ENCODE results near the gene ZBTB39. TPM values are rescaled to one million over a fixed set of nuclear protein-coding genes. Genes with fewer than 3 reads are reported as not detected.
"Not testable (repeated sequence)": the region's sequence is repeated elsewhere in the genome, so short reads cannot be mapped to it uniquely, and the experiment has no call there.

The ZBTB39 gene
- total RNA-seq, 3 donors from 2014 or later = 3.5 to 8.6 (median 4.6) TPM

DNA sequence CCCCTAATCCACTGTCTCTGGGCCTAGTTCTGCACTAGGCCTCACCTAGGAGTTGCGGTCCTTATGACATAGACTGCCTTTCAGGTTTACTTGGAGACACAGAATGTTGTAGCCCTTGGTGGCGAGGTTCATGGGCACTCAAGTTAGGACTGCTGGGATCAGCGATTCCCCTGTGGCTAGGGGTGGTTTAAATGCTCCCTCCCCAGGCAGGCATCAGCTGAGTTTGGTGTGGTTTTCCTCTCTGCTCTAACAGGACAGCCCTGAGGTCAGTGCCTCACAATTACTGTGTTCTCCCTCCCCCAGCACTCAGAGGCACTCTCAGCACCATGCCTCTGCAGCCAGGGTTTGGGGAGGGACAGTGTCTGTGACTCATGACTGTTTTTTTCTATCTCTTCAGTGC is 26.7 kb downstream of the ZBTB39 start:
- no peaks in the 10 kb centered on the region for H3K9me3 ChIP-seq

DNA sequence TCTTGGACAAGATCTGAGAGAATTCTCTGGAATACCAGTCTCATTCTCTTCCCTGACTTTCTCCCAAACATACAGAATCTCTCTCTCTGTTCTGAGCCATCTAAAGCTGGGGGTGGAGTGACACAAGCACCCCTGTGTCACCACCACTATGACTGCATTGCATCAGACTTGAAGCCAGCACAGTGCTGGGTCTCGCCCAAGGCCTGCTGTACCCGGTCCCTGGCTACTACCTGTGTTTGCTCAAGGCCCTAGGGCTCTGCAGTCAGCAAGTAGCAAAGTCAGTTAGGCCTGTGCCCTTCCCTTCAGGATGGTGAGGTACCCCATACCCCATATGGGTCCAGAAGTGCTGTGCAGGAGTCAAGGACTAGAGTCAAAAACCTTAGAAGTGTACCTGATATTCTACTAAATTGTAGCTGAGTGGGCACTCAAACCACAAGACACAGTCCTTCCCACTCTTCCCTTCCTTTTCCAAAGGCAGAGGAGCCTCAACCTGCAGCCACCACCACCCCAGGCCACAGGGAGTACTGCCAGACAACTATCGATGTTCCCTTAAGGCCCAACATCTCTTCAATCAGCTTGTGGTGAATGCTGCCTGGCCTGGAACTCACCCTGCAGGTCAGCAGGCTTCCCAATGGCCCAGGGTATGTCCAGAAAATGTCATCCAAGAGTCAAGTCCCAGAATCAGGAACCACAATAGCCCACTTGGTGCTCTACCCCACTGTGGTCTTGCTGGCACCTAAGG is 27.8 kb downstream of the ZBTB39 start:
- H3K4me1 ChIP-seq (ENCODE audit: low read depth) = no peaks in the 10 kb centered on the region
- H3K4me3 ChIP-seq = no peak overlapping the region
- TF ChIP-seq, protein P1, sequence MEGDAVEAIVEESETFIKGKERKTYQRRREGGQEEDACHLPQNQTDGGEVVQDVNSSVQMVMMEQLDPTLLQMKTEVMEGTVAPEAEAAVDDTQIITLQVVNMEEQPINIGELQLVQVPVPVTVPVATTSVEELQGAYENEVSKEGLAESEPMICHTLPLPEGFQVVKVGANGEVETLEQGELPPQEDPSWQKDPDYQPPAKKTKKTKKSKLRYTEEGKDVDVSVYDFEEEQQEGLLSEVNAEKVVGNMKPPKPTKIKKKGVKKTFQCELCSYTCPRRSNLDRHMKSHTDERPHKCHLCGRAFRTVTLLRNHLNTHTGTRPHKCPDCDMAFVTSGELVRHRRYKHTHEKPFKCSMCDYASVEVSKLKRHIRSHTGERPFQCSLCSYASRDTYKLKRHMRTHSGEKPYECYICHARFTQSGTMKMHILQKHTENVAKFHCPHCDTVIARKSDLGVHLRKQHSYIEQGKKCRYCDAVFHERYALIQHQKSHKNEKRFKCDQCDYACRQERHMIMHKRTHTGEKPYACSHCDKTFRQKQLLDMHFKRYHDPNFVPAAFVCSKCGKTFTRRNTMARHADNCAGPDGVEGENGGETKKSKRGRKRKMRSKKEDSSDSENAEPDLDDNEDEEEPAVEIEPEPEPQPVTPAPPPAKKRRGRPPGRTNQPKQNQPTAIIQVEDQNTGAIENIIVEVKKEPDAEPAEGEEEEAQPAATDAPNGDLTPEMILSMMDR (IDR thresholded peaks at IDR 0.05) = no peak
- intact Hi-C loops (cut with DNase I, micrococcal nuclease) = no loop called here
- H3K9me3 ChIP-seq = no peaks in the 10 kb centered on the region
- ATAC-seq (no peak), DNase-seq (no peak)
- no peaks in the 10 kb centered on the region for H3K36me3 ChIP-seq (ENCODE audit: low read depth)

More for the DNA sequence above, 26.7 kb downstream of the ZBTB39 start:
- intact Hi-C loops (cut with DNase I, micrococcal nuclease) = no loop called here
- H3K36me3 ChIP-seq (ENCODE audit: low read depth) = no peaks in the 10 kb centered on the region
- TF ChIP-seq, protein P1 (IDR thresholded peaks at IDR 0.05) = no peak
- H3K4me1 ChIP-seq (ENCODE audit: low read depth) = no peaks in the 10 kb centered on the region
- H3K4me3 ChIP-seq = no peak overlapping the region
- no peak for ATAC-seq
- DNase-seq = no peak

DNA sequence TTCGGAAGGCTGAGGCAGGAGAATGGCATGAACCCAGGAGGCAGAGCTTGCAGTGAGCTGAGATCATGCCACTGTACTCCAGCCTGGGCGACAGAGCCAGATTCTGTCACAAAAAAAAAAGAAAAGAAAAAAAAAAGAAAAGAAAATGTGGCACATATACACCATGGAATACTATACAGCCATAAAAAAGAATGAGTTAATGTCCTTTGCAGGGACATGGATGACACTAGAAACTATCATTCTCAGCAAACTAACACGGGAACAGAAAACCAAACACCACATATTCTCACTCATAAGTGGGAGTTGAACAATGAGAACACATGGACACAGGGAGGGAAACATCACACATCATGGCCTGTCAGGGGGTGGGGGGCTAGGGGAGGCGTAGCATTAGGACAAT is 29.0 kb downstream of the ZBTB39 start:
- H3K36me3 ChIP-seq (ENCODE audit: low read depth); intact Hi-C loops (cut with DNase I, micrococcal nuclease); DNase-seq; H3K4me3 ChIP-seq; ATAC-seq; H3K4me1 ChIP-seq (ENCODE audit: low read depth); H3K9me3 ChIP-seq: not testable (repeated sequence)

DNA sequence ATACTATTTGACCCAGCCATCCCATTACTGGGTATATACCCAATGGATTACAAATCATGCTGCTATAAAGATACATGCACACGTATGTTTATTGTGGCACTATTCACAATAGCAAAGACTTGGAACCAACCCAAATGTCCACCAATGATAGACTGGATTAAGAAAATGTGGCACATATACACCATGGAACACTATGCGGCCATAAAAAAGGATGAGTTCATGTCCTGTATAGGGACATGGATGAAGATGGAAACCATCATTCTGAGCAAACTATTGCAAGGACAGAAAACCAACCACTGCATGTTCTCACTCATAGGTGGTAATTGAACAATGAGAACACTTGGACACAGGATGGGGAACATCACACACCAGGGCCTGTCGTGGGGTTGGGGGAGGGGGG is 32.1 kb downstream of the ZBTB39 start:
- H3K36me3 ChIP-seq (ENCODE audit: low read depth); H3K4me3 ChIP-seq; H3K4me1 ChIP-seq (ENCODE audit: low read depth); ATAC-seq; DNase-seq; intact Hi-C loops (cut with DNase I, micrococcal nuclease); H3K9me3 ChIP-seq: not testable (repeated sequence)

DNA sequence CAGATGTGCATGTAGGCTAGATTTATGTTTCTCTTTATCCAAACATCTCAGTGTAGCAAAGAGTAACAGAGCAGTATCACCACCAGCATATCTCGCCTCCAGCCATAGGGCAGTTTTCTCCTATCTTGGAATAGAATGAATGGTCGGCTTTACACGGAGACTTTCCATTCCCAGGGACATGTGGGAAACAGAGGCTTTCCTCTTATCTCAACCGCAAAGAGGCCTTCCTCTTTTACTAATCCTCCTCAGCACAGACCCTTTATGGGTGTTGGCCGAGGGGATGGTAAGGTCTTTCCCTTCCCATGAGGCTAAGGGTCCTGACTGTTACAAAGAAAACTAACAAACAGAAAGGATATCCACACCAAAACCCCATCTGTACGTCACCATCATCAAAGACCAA is 37.4 kb downstream of the ZBTB39 start:
- DNase-seq; H3K4me3 ChIP-seq; H3K4me1 ChIP-seq (ENCODE audit: low read depth); intact Hi-C loops (cut with DNase I, micrococcal nuclease); ATAC-seq; H3K36me3 ChIP-seq (ENCODE audit: low read depth); H3K9me3 ChIP-seq: not testable (repeated sequence)

DNA sequence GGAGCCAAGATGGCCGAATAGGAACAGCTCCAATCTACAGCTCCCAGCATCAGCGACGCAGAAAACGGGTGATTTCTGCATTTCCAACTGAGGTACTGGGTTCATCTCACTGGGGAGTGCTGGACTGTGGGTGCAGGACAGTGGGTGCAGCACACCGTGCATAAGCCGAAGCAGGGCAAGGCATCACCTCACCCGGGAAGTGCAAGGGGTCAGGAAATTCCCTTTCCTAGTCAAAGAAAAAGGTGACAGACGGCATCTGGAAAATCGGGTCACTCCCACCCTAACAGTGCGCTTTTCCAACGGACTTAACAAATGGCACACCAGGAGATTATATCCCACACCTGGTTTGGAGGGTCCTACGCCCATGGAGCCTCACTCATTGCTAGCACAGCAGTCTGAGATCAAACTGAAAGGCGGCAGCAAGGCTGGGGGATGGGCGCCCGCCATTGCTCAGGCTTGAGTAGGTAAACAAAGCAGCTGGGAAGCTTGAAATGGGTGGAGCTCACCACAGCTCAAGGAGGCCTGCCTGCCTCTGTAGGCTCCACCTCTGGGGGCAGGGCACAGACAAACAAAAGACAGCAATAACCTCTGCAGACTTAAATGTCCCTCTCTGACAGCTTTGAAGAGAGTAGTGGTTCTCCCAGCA is 40.2 kb downstream of the ZBTB39 start:
- not testable (repeated sequence) for H3K4me3 ChIP-seq
- peak in 1 of 3 donors; percentile 28 for DNase-seq

DNA sequence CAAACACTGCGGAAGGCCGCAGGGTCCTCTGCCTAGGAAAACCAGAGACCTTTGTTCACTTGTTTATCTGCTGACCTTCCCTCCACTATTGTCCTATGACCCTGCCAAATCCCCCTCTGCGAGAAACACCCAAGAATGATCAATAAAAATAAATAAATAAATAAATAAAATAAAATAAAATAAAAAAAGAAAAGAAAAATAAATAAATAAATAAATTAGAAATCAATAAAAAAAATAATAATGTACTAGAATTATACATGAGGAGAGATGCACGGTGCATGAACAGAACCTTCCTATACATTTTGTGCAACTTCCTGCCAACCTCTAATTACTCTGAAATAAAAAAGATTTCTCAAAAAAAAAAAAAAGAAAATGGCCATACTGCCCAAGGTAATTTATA is 41.2 kb downstream of the ZBTB39 start:
- intact Hi-C loops (cut with DNase I, micrococcal nuclease); ATAC-seq; H3K4me3 ChIP-seq; H3K36me3 ChIP-seq (ENCODE audit: low read depth); H3K4me1 ChIP-seq (ENCODE audit: low read depth); DNase-seq; H3K9me3 ChIP-seq: not testable (repeated sequence)

More for the DNA sequence above, 40.2 kb downstream of the ZBTB39 start:
- ATAC-seq; H3K4me1 ChIP-seq (ENCODE audit: low read depth); H3K36me3 ChIP-seq (ENCODE audit: low read depth); intact Hi-C loops (cut with DNase I, micrococcal nuclease); H3K9me3 ChIP-seq: not testable (repeated sequence)

DNA sequence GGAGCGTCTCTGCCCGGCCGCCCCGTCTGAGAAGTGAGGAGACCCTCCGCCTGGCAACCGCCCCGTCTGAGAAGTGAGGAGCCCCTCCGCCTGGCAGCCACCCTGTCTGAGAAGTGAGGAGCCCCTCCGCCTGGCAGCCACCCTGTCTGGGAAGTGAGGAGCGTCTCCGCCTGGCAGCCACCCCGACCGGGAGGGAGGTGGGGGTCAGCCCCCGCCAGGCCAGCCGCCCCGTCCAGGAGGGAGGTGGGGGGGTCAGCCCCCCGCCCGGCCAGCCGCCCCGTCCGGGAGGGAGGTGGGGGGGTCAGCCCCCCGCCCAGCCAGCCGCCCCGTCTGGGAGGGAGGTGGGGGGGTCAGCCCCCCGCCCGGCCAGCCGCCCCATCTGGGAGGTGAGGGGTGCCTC is 42.8 kb downstream of the ZBTB39 start:
- DNase-seq; H3K4me3 ChIP-seq; H3K4me1 ChIP-seq (ENCODE audit: low read depth); ATAC-seq; H3K9me3 ChIP-seq; intact Hi-C loops (cut with DNase I, micrococcal nuclease); H3K36me3 ChIP-seq (ENCODE audit: low read depth): not testable (repeated sequence)

DNA sequence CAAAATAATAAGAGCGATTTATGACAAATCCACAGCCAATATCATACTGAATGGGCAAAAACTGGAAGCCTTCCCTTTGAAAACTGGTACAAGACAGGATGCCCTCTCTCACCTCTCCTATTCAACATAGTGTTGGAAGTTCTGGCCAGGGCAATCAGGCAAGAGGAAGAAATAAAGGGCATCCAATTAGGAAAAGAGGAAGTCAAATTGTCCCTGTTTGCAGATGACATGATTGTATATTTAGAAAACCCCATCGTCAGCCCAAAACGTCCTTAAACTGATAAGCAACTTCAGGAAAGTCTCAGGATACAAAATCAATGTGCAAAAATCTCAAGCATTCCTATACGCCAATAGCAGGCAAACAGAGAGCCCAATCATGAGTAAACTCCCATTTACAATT is 44.1 kb downstream of the ZBTB39 start:
- DNase-seq; H3K4me3 ChIP-seq; intact Hi-C loops (cut with DNase I, micrococcal nuclease); ATAC-seq; H3K9me3 ChIP-seq; H3K4me1 ChIP-seq (ENCODE audit: low read depth); H3K36me3 ChIP-seq (ENCODE audit: low read depth): not testable (repeated sequence)

All from mucosa of descending colon (tissue), 3 donors.